ENCODE results near the gene SLC35B3. TPM values are rescaled to one million over a fixed set of nuclear protein-coding genes. Genes with fewer than 3 reads are reported as not detected.
A peak's percentile ranks its signal among the peaks of the same experiment; 100 is the strongest.

SLC35B3 gene
- total and polyA plus RNA-seq, 2 of the 8 experiments (the other 6 are each of a cell fraction or from before 2014, with no cell fraction given): 5.5 to 9.8 TPM

GRCh38 chr6:8389036-8389818 lies 46.1 kb downstream of the SLC35B3 start:
- Histone ChIP-seq H2AFZ (ENCODE audit: low read length) (peak overlapping the region; percentile 52), H3K79me1 (ENCODE audit: low read depth, low read length) (no peaks in the 10 kb centered on the region), H2BK120ac (replicated peaks; ENCODE audit: low read depth, low read length) (no peak overlapping the region), H2AK5ac (ENCODE audit: low read depth, low read length) (no peak overlapping the region), H3K23ac (ENCODE audit: insufficient read length) (no peak overlapping the region), H4K5ac (ENCODE audit: insufficient read length, low read depth, low read length) (no peak overlapping the region), H3K14ac (ENCODE audit: insufficient read length) (no peak overlapping the region), H3K27me3 (replicated peaks in 1 of 4; ENCODE audit: control insufficient read depth in 3 of 4, extremely low read depth in 1 of 4, insufficient read depth in 3 of 4, low read length in 3 of 4) (no peaks in the 10 kb centered on the region), H3K9me3 (ENCODE audit: insufficient read depth in 2 of 2, low read depth in 1 of 2, low read length in 1 of 2) (no peaks in the 10 kb centered on the region), H4K91ac (replicated peaks; ENCODE audit: insufficient read length, low read length) (no peak overlapping the region), H2BK5ac (ENCODE audit: low read depth, low read length) (no peak overlapping the region), H2BK15ac (ENCODE audit: low read length) (no peak overlapping the region; the same call in 1 of the 2 replicates), H3K9ac (replicated peaks in 1 of 4; ENCODE audit: extremely low read depth in 1 of 4, low read depth in 3 of 4, low read length in 3 of 4) (no peak overlapping the region), H3K4me3 (ENCODE audit: extremely low read depth in 1 of 4, insufficient read depth in 2 of 4, low read depth in 3 of 4, low read length in 4 of 4) (no peak overlapping the region), H3K79me2 (ENCODE audit: control insufficient read depth in 1 of 2, insufficient read depth in 2 of 2, low read length in 2 of 2) (no peaks in the 10 kb centered on the region), H3K4me1 (replicated peaks in 1 of 4; ENCODE audit: control insufficient read depth in 3 of 4, insufficient read depth in 4 of 4, low read length in 3 of 4) (no peaks in the 10 kb centered on the region; a peak in 1 of 7 replicates), H3K18ac (ENCODE audit: extremely low read depth, low read length) (no peak overlapping the region), H2BK20ac (ENCODE audit: low read length) (no peak overlapping the region), H3K4ac (replicated peaks; ENCODE audit: insufficient read length, low read depth, low read length) (no peak overlapping the region), H3K4me2 (ENCODE audit: insufficient read depth in 1 of 2, low read depth in 2 of 2, low read length in 2 of 2) (no peak overlapping the region), H3K27ac (ENCODE audit: low read depth, low read length) (no peak overlapping the region), H3K36me3 (ENCODE audit: control insufficient read depth in 2 of 4, insufficient read depth in 4 of 4, low read length in 3 of 4) (no peaks in the 10 kb centered on the region), H3K23me2 (ENCODE audit: low read depth, low read length) (no peaks in the 10 kb centered on the region; the same call in 1 of the 2 replicates), H4K8ac (ENCODE audit: extremely low read depth, insufficient read depth, low read length) (no peak overlapping the region), H4K20me1 (replicated peaks in 1 of 2; ENCODE audit: control insufficient read depth in 1 of 2, insufficient read depth in 2 of 2, low read length in 2 of 2) (no peaks in the 10 kb centered on the region), H3K56ac (replicated peaks; ENCODE audit: insufficient read length, low read depth, low read length) (no peak overlapping the region), H2BK12ac (ENCODE audit: low read depth, low read length) (no peak overlapping the region)
- WGBS, 2 experiments (ENCODE audit: extremely low coverage in 1 of 2, insufficient coverage in 1 of 2, insufficient read length in 1 of 2, insufficient replicate concordance in 2 of 2, low coverage in 1 of 2, low lambda C conversion rate in 2 of 2, missing lambda C conversion rate in 1 of 2): 92% methylated on average over 4 of the region's 4 CpGs; no CpG with 5 or more reads in 1 of the 2 experiments
- POLR2A ChIA-PET (ENCODE audit: partially characterized antibody): no interaction called here
- CTCF ChIA-PET (ENCODE audit: partially characterized antibody): interaction anchor here (2.5 kb wide), 1 partner anchor 258 kb away, joined by 7 read pairs; no protein-coding TSS in a partner anchor
- FAIRE-seq (no peak), DNase-seq (ENCODE audit: low read depth in 1 of 2, low spot score in 2 of 2) (no peak)
- no peak for TF ChIP-seq TCF12 (IDR thresholded peaks at IDR 0.05; ENCODE audit: low read depth, low read length)
- TF ChIP-seq CTCF (IDR thresholded peaks at IDR 0.05; ENCODE audit: control extremely low read depth in 1 of 3, insufficient read depth in 1 of 3, low read depth in 1 of 3, low read length in 3 of 3): no peak
- no peak for TF ChIP-seq NRF1 (IDR thresholded peaks at IDR 0.05; ENCODE audit: low read depth, low read length)
- TF ChIP-seq JUN (IDR thresholded peaks at IDR 0.05; ENCODE audit: low read depth, low read length): no peak
- no peak for TF ChIP-seq CHD1 (IDR thresholded peaks at IDR 0.05; ENCODE audit: low read depth, low read length)
- TF ChIP-seq ASH2L (IDR thresholded peaks at IDR 0.05; ENCODE audit: low read length): no peak
- TF ChIP-seq SRF (IDR thresholded peaks at IDR 0.05; ENCODE audit: low read depth, low read length): no peak

Data from H1 (cell line).